Stimulated activated CD8-positive, alpha-beta memory T cell treated with anti-CD3 and anti-CD28 coated beads, Interleukin-12 subunit alpha, Interleukin-12 subunit beta, amount 100 ng/mL, for 24 hours (primary cell): ENCODE data around the gene DISC1.

ENCODE experiments used
- DNase-seq: peaks from one replicate; pipeline ENCODE4 v3.0.0-alpha.2; 2020; ENCODE audit errors: extremely low read depth

DISC1 gene

DNA sequence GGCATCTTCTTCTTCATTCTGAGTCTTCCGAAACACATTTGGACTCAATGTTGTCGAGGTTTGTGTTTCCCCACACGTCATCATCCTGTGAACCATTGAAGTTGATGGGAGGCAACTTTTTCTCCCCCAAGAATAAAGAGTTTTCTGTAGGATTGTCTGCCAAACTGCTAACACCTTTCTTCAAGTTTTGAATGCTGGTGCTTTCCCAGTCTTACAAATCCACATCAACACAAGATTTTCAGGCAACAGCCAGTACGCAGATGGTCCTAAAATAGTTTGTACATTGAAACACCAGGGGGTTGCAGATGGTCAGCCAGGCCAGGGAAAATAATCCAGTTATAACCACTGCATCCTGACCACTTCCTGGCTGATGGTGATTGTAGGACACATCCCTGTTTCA lies 187.9 kb downstream of the DISC1 start:
- no peak for DNase-seq

DNA sequence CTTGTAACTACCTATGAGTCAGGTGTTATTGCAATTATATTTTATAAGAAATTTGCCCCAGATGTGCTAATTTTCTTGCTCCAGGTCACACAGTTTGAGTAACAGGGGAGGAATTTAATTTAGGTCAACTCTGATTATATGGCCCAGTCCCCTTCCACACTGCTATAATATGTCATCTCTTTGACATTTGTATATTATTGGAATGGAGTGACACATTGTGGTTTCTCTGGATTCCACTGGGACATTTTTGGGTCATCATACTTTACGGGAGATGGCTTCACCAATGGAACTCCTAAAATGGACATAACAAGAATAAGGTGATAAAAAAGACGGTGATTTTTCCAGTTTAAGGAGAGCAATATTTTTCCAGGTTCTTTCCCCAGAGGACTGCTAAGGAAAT lies 191.2 kb downstream of the DISC1 start:
- DNase-seq, result no peak

DNA sequence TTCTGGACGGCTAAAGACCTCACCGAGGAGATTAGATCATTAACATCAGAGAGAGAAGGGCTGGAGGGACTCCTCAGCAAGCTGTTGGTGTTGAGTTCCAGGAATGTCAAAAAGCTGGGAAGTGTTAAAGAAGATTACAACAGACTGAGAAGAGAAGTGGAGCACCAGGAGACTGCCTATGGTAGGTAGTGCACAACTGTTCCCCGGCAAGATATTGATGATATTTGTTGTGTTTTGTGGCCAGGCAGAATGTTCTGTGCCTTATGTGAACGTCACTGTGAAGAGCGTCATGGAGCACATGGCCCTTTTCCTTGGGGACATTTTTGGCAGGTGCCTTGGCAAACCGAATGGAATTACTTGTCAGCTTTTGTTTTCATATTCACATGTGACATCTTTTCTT lies 191.7 kb downstream of the DISC1 start:
- no peak for DNase-seq

DNA sequence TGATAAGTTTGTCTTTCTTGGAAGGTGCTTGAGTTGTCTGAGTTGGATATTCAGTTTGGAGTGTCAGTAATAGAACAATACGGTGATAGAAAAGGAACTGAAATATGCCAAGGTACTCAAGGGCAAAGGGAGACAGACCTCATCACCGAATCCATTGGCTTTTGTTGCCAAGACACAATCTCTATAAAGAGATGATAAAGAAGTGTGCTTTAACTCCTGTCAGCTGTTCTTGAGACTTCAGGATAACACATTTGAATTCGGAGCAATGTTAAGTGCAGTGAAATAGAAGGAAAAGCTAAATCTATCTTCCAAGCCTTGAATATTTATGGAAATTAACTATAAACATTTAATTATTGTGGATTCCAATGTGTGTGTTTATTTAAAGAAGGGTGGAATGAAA lies 194.7 kb downstream of the DISC1 start:
- no peak for DNase-seq

DNA sequence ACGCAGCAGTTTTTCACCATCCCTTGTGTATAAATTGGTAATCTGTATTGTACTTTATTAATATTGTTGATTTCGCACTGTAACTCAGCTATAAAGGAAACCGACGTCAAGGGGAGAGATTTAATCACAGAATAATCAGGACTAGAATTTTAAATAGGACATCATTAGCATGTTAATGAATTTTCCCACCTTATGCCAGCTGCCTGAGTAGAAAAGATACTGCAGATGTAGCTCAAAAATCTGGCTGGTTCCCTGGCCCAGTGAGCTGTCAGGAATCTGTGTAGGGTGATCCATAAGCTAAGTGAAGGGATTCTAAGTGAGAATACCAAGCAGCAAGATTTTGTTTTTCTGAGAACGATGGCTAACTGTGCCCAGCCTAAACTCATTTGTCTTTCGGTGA lies 195.5 kb downstream of the DISC1 start:
- DNase-seq, result no peak

DNA sequence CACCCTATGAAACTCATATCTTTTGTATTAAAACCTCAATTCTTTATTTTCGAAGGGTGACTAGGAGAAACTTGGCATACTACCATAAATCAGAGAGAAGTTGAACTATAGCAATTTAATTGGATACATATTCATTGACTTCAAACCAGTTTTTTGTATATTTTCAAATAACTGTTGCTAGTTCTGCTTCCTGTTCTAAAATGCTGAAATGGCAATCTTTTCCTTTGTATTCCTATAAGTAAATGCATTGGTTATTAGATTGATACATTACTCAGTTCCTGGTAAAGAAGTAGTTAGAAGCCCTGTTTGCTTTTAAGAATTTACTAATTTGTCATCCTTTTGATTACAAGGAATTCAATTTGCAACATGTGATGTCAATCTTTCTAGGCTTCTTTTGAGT lies 200.0 kb downstream of the DISC1 start:
- no peak for DNase-seq

DNA sequence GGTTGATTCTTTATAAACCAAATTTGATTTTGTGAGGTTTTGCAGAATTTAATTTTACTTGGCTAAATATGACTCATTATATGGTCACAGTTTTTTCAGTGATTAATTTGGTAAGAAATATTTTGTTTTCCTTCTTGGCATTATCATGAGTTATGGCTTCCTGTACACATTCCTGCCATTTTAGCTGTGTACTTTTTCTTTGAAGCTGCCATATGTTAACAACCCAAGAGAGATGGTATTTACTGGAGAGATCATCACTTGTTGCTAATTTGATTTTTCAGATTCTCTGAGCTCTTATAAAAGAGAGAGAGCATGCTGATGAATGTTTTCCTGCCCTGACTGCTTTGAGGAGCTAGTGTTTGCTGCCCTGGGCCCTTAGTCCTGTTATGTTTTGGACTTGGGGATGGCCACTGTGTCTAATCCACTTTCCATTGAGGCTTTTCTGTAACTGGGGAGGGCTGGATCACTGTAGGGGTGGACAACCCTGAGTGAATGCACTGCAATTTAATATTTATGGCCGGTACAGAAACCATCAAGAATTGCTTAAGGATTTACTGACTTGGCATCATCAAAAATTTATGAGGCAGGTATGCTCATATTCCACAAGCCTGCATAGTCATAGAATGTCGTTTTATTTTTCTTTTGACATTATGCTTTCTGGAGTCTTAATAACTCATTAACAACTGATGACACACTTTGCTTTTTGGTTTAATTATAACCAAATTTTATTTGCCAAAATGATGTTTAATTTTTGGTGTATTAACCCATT lies 200.9 kb downstream of the DISC1 start:
- no peak for DNase-seq

DNA sequence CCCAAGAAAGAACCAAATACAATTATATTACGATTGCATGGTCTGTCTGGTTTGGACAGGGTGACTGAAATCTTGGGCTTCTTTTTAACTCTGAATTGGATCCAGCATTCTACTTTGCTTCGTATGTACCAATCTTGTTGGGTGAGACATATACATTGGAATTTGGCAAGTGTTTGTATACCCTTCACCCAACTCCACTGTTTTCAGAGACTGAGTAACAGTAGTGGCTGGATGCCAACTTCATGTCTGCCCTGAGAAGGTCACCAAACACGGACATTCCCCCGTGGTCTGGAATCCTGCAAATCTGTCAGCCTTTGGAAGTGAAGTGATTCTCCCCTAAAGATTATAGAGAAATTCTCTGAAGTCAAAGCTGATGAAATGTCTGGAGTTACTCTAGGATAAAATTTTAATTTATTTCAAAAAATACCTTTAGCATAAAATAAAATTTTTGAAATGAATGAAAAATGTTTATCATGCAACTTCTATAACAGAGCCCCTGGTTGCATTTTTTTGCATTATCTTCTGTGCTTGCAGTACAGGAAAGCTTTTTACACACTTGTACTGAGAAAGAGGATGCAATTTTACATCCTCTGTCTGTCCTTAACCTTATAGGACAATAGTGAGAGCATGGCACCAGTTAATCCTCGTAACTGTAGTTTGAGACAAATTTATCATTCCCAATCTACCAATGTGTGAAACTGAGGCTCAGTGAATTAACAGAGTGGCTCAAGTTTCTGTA lies 201.8 kb downstream of the DISC1 start:
- no peak for DNase-seq

DNA sequence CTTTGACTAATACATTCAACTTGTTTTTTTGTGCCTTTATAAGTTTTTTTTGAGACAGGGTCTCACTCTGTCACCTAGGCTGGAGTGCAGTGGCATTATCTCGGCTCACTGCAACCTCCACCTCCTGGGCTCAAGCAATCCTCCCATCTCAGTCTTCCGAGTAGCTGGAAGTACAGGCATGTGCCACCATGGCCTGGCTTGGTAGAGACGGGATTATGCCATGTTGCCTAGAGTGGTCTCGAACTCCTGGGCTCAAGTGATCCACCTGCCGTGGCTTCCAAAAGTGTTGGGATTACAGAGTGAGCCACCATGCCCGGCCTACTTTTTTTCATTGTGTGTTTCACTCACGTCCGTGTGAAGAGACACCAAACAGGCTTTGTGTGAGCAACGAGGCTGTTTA lies 202.7 kb downstream of the DISC1 start:
- no peak for DNase-seq

DNA sequence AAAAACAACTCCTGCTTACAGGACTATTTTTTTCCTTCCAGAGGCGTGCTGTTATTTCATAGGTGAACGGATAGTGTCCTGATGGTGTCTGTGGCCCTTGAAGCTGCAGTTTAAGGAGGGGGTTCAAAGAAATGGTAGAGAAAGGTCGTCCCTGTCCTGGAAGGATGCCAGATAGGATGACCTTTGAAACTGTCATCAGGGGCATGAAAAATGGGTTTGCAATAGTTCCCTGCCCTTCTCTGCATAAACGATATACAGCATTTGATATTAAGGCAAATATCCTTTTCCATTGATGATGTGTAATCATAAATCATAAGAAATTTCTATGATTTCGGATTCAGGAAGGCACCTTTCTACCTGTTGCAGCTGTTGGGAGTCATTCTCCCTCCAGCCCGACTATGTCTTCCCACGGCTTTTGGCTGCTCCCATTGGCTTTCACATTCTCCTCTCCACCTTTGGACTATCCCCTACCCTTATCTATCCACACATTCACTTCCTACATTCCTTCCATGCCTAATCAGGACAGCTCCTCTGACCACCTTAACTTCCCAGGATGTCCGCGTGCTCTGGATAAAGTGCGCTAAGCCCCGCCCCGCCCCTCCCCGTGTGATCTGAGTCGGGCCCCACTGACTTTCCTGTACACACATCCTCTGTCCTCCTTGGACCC lies 209.8 kb downstream of the DISC1 start:
- DNase-seq, result no peak

DNA sequence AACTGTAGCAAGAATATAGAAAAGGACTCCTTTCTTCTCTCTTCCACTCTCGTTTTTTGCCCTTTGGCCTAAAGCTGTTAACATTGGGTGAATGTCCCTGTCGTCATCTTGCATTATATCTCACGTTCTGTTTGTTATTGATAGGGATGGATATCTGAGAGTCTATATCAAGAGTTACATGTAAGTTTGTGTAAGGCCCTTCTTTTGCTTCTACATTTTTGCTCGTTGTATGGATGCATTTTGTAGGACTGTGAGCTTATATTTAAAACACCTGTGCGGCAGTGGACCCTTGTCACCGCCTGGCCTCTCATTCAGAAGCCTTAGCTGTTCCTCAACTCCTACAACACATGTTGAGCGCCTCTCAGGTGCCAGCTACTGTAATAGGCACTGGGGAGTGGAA lies 211.9 kb downstream of the DISC1 start:
- no peak for DNase-seq

DNA sequence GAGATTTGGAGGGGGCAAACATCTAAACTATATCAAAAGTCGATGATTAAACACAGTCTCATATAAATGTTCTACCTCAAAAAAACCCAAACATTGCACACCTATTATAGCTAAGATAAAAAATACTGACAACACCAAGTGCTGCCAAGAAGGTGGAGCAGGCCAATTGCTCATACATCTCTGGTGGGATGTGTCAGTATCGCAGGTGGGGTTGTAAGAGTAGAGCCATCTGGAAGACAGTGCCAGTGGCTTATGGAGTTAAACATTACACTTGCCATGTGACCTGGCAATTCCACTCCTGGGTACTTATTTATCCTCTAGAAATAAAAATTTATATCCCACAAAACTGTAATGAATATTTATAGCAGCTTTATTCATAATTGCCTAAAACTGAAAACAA lies 213.4 kb downstream of the DISC1 start:
- no peak for DNase-seq

DNA sequence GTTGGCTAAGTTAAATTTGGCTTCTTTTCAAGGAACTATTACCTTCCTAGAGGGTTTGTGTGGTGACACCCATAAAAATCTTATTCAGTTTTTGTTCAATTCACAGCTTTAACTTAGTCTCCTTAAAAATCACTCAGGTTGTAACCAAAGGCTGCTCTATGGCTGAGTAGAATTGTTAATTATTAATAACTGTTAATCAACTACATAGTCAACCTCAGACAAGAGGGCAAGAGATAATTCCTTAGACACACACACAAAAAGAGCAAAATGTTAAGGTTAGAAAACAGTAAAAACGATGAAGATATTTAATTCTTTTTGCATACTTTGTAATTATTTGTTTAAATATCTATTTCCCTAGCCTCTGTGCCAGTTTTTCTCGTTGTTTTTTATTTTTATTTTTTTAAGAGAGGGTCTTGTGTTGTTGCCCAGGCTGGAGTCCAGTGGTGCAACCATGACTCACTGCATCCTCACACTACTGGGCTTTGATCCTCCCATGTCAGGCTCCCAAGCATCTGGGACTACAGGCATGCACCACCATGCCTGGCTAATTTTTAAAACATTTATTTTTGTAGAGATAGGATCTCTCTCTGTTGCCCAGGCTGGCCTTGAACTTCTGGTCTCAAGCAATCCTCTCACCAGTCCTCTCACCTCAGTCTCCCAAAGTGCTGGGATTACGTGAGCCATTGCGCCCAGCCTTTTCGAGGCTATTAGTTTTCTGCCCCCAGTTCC lies 215.2 kb downstream of the DISC1 start:
- DNase-seq, result no peak

DNA sequence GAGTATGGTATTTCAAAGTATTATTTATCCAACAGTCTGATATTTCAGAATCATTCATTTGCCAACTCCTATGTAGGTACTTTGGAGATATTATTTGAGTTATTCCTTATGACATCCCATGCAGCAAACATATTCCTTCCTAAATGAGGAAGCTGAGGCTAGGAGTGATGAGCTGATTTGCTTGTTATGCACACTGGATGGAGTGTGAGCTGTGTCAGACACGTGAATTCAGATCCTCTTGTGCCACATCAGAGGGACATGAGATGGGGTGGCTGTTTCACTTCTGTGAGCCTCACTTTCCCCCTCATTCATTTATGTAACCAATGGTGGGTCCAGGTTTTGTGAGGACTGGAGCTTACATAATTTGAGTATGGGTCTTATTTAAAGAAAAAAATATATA lies 215.9 kb downstream of the DISC1 start:
- DNase-seq, result no peak

DNA sequence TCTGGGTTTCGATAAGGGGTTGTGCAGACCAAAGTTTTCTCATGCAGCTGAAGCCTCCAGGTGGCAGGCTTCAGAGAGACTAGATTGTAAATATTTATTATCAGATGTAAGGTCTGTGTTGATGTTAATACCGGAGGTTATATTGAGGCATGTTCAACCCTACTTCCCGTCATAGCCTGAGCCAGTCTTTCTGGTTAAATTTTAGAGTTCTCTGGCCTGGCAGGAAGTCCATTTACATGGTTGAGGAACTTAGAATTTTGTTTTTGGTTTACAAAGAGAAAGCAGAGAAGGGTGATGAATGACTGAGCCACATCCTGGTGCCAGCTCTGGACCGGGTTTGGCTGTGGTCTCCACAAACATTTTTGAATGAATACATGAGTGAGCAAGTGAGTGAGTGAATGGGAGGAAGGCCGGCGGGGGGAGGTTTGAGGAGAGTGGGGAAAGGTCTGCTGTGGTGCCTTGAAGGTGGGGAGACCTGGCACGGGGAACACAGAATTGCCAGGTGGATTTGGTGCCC lies 218.5 kb downstream of the DISC1 start:
- no peak for DNase-seq

DNA sequence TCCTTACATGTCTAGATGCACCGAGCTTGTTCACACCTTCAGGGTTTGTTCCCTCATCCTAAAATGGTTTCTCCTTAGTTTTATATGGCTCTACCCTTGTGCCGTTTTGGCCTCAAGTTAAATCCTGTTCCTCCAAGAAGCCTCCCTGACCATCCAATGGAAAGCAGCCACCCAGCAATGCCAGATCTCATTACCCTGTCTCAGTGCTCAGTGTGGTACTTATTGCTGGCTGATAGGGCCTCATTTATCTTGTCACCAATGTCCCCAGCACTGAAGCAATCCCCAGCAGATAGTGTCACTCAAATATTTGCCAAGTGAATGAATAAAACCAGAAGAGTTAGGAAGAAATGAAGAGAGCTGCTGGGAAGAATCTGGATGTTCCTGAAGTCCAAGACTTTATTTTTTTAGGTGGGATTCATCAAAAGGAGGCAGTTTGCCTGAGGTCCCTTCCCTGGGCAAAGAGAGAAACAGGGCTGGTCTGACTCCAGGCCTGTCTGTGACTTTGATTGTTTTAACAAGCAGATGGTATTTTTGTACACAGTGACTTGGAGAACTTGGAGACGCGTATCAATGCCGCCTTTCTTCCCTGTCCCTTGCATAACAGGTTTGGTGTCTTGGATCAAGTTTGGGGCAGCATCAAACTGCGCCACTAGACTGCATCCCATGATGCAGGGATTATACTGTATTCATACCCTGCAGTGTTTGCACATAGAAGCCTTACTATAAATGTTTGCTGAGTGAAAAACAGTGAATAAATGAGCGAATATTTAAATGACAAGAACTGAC lies 221.2 kb downstream of the DISC1 start:
- no peak for DNase-seq

DNA sequence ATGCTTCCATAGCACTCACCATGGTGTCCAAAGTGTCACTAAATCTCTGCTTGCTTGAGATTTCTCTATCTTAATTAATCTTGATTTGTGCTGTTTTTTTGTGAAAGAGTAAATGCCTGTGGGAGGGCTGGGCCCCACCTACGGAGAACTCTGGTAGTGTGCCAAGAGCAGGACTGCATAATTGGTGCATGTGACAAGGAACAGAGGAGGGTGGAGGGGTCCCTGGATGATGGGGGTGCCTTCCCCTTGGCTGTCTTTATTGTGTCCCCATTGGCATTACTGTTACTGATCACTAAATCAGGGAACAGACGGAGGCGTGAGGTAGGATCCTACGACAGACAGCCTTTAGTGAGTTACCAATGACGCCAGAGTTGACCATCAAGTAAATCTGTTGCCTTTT lies 223.4 kb downstream of the DISC1 start:
- DNase-seq, result no peak

DNA sequence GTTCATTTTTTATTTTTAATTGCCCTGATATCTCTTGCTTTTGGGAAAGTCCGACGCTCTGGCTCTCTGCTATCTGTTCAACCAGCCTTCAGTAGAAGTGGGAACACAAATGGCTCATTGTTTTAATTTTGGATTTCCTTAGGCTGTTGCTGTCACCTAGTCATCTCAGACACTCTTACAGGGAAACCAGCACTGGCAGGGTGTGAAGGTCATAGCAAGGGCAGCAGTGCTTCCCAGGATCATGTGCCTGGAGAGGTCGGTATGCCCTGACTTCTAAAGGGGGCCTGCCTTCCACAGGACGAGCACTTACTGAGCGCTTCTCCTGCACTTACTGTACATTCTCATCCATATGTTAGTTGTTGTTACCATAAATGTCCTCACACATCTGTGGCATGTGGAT lies 224.2 kb downstream of the DISC1 start:
- DNase-seq, result no peak

DNA sequence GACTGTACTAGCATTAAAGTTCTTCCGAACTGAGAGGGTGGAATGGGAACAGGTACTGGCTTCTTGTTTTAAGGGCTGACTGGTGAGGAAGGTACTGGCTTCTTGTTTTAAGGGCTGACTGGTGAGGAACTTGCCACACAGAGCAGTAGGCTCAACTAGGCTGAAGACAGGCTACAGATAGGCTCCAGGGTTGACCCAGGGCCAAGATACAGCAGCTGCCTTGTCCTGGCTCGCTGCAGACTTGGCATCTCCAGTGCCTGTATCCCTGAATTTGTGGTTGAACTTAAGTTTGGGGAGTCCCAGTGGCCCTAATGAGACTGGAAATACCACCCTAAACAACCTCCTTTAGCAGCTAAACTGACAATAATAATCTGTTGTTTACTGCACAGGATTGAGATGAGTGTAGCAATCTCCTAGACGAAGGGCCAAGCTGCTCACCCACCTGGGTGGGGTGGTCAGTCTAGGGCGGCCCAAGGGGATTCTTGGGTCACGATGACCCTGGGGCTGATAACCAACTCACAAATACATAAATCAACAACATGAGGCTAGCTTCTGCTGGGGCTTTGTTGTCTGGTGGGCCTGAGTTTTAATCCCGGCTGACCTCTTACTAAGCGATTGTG lies 227.1 kb downstream of the DISC1 start:
- no peak for DNase-seq

DNA sequence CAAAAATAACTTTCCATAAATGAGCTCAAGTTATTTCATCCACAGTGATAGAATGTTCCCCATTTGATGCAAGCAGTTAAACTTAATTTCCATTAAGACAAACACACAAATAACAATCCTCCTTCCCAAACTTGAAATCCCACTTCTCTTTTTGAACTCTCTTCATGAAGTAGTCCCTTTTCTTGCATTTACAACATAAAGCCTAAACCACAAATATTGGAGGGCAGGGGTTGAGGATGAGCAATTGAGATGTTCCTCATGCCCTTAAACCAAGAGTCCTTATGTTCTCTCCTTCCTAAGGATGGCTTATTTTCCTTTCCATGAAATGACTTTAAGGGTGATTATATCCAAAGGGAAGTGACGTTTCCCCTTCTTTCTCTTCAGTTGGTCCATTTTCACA lies 228.8 kb downstream of the DISC1 start:
- DNase-seq, result no peak

DNA sequence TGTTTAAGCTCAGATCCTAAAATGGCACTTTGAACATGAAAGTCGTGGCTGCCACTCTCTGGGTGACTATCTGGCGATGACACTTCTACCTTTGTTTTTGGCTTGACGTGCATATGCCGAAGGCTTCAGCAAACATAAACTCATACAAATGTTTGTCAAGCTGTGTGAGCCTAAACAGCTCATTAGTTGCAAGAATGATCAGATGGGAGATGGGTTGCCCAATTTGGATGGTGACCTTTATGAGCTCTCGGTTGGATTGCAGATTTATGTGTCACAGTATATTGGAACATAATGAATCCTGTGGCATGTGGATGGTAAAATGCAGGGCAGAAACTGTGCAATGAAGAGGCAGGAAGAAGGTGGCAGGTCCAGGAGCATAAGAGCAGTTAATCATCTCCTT lies 229.3 kb downstream of the DISC1 start:
- no peak for DNase-seq
